ENCODE results near the gene RSU1.

RSU1 gene

GRCh38 chr10:16653224-16653623, 164.0 kb downstream of the RSU1 start:
- H3K9ac ChIP-seq (ENCODE audit: low read depth, low read length): no peak overlapping the region
- no peak overlapping the region for H2AFZ ChIP-seq (ENCODE audit: low read depth, low read length)
- H3K36me3 ChIP-seq (ENCODE audit: insufficient read depth, low read length): no peaks in the 10 kb centered on the region
- no peaks in the 10 kb centered on the region for H3K79me2 ChIP-seq (ENCODE audit: insufficient read depth, low read length)
- no peaks in the 10 kb centered on the region for H3K9me3 ChIP-seq (ENCODE audit: insufficient read depth, low read length, severe bottlenecking)
- TF ChIP-seq EZH2 (IDR thresholded peaks at IDR 0.05; ENCODE audit: borderline replicate concordance, low read depth, low read length, severe bottlenecking): no peak
- no peak for TF ChIP-seq CTCF (IDR thresholded peaks at IDR 0.05; ENCODE audit: borderline replicate concordance, extremely low read depth, low read length, poor library complexity, severe bottlenecking)
- no peaks in the 10 kb centered on the region for H3K4me1 ChIP-seq (ENCODE audit: insufficient read depth, low read length)
- ATAC-seq (ENCODE audit: insufficient read depth, low read depth) (no peak), DNase-seq (no peak)
- H3K4me3 ChIP-seq (ENCODE audit: low read depth in 1 of 2, low read length in 2 of 2): no peak overlapping the region
- H3K4me2 ChIP-seq (ENCODE audit: insufficient read depth, low read length): no peak overlapping the region
- no peak overlapping the region for H3K27ac ChIP-seq (ENCODE audit: low read length)
- H3K27me3 ChIP-seq (ENCODE audit: insufficient read depth, low read length, poor library complexity): no peaks in the 10 kb centered on the region
- H4K20me1 ChIP-seq (ENCODE audit: insufficient read depth, low read length): no peaks in the 10 kb centered on the region

GRCh38 chr10:16652154-16652553, 165.1 kb downstream of the RSU1 start:
- Histone ChIP-seq H3K4me3 (ENCODE audit: low read depth in 1 of 2, low read length in 2 of 2) (no peak overlapping the region), H3K4me2 (ENCODE audit: insufficient read depth, low read length) (no peak overlapping the region), H3K79me2 (ENCODE audit: insufficient read depth, low read length) (no peaks in the 10 kb centered on the region), H3K9ac (ENCODE audit: low read depth, low read length) (no peak overlapping the region), H3K4me1 (ENCODE audit: insufficient read depth, low read length) (no peaks in the 10 kb centered on the region), H3K27ac (ENCODE audit: low read length) (no peak overlapping the region), H2AFZ (ENCODE audit: low read depth, low read length) (no peak overlapping the region), H3K36me3 (ENCODE audit: insufficient read depth, low read length) (no peaks in the 10 kb centered on the region), H3K27me3 (ENCODE audit: insufficient read depth, low read length, poor library complexity) (no peaks in the 10 kb centered on the region), H3K9me3 (ENCODE audit: insufficient read depth, low read length, severe bottlenecking) (no peaks in the 10 kb centered on the region), H4K20me1 (ENCODE audit: insufficient read depth, low read length) (no peaks in the 10 kb centered on the region)
- DNase-seq: no peak
- TF ChIP-seq CTCF (IDR thresholded peaks at IDR 0.05; ENCODE audit: borderline replicate concordance, extremely low read depth, low read length, poor library complexity, severe bottlenecking): no peak
- no peak for TF ChIP-seq EZH2 (IDR thresholded peaks at IDR 0.05; ENCODE audit: borderline replicate concordance, low read depth, low read length, severe bottlenecking)
- ATAC-seq (ENCODE audit: insufficient read depth, low read depth): no peak

- H3K79me2 ChIP-seq (ENCODE audit: insufficient read depth, low read length): no peaks in the 10 kb centered on the region
- no peak overlapping the region for H3K4me3 ChIP-seq (ENCODE audit: low read depth in 1 of 2, low read length in 2 of 2)
- TF ChIP-seq CTCF (IDR thresholded peaks at IDR 0.05; ENCODE audit: borderline replicate concordance, extremely low read depth, low read length, poor library complexity, severe bottlenecking) (no peak), EZH2 (IDR thresholded peaks at IDR 0.05; ENCODE audit: borderline replicate concordance, low read depth, low read length, severe bottlenecking) (no peak)
- H3K4me1 ChIP-seq (ENCODE audit: insufficient read depth, low read length): no peaks in the 10 kb centered on the region
- H4K20me1 ChIP-seq (ENCODE audit: insufficient read depth, low read length): no peaks in the 10 kb centered on the region
- no peak overlapping the region for H3K9ac ChIP-seq (ENCODE audit: low read depth, low read length)
- no peaks in the 10 kb centered on the region for H3K27me3 ChIP-seq (ENCODE audit: insufficient read depth, low read length, poor library complexity)
- no peak overlapping the region for H2AFZ ChIP-seq (ENCODE audit: low read depth, low read length)
- no peak overlapping the region for H3K27ac ChIP-seq (ENCODE audit: low read length)
- ATAC-seq (ENCODE audit: insufficient read depth, low read depth) (no peak), DNase-seq (no peak)
- no peaks in the 10 kb centered on the region for H3K36me3 ChIP-seq (ENCODE audit: insufficient read depth, low read length)
- H3K9me3 ChIP-seq (ENCODE audit: insufficient read depth, low read length, severe bottlenecking): no peaks in the 10 kb centered on the region
- H3K4me2 ChIP-seq (ENCODE audit: insufficient read depth, low read length): no peak overlapping the region
These were observed 167.5 kb downstream of the RSU1 start for GRCh38 chr10:16649757-16650156.

- DNase-seq: no peak
- no peak for TF ChIP-seq EZH2 (IDR thresholded peaks at IDR 0.05; ENCODE audit: borderline replicate concordance, low read depth, low read length, severe bottlenecking)
- Histone ChIP-seq H3K9me3 (ENCODE audit: insufficient read depth, low read length, severe bottlenecking) (no peaks in the 10 kb centered on the region), H3K4me1 (ENCODE audit: insufficient read depth, low read length) (no peaks in the 10 kb centered on the region), H3K4me3 (ENCODE audit: low read depth in 1 of 2, low read length in 2 of 2) (no peak overlapping the region), H3K79me2 (ENCODE audit: insufficient read depth, low read length) (no peaks in the 10 kb centered on the region), H3K27ac (ENCODE audit: low read length) (no peak overlapping the region), H3K9ac (ENCODE audit: low read depth, low read length) (no peak overlapping the region), H3K27me3 (ENCODE audit: insufficient read depth, low read length, poor library complexity) (no peaks in the 10 kb centered on the region), H4K20me1 (ENCODE audit: insufficient read depth, low read length) (no peaks in the 10 kb centered on the region), H3K36me3 (ENCODE audit: insufficient read depth, low read length) (no peaks in the 10 kb centered on the region), H3K4me2 (ENCODE audit: insufficient read depth, low read length) (no peak overlapping the region), H2AFZ (ENCODE audit: low read depth, low read length) (no peak overlapping the region)
- ATAC-seq (ENCODE audit: insufficient read depth, low read depth): no peak
These were observed 168.9 kb downstream of the RSU1 start for GRCh38 chr10:16648366-16648765.
